ENCODE measurements around the gene SGMS1.
"Not testable (repeated sequence)": the region's sequence is repeated elsewhere in the genome, so short reads cannot be mapped to it uniquely, and the experiment has no call there.

Gene SGMS1

DNA sequence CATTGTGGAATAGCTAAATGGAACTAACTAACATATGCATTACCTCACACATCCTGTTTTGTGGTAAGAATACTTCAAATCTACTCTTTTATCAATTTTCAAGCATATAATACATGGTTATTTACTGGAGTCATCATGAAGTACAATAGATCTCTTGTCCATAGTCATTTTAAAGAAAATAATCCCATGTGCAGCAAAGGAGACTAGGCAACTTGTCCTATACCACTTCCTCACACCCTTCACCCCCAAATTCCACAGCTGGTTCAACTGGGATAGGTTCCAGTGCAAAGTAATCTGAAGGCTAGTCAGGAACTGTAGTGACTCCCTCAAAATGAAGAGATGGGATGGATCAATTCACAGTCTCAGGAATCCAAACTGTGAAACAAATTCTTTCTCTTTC, 176.1 kb downstream of the SGMS1 start:
- DNase-seq = no peak

DNA sequence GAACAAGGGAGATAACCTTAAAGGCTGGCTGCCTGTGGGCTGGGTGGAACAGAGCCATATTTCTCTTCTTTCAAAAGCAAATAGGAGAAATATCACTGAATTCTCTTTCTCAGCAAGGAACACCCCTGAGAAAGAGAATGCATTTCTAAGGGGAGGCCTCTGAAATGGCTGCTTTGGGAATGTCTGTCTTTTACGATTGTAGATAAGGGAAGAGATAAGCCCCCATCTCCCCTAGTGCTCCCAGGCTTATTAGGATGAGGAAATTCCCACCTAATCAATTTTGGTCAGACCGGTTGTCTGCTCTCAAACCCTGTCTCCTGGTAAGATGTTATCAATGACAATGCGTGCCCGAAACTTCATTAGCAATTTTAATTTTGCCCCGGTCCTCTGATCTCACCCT, 178.0 kb downstream of the SGMS1 start:
- not testable (repeated sequence) for DNase-seq

DNA sequence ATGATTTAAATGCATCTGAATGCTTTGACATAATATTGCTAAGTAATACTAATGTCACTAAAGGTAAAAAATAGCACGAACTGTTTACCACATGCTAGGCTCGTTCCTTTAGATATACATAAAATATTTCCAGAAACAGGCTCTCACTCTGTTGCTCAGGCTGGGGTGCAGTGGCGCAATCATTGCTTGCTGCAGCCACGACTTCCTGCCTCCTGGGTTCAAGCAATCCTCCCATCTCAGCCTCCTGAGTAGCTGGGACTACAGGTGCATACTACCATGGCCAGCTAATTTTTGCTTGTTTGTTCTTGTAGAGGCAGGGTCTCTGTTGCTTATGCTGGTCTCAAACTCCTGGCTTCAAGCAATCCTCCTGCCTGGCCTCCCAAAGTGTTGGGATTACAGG, 183.3 kb downstream of the SGMS1 start:
- no peak for DNase-seq

DNA sequence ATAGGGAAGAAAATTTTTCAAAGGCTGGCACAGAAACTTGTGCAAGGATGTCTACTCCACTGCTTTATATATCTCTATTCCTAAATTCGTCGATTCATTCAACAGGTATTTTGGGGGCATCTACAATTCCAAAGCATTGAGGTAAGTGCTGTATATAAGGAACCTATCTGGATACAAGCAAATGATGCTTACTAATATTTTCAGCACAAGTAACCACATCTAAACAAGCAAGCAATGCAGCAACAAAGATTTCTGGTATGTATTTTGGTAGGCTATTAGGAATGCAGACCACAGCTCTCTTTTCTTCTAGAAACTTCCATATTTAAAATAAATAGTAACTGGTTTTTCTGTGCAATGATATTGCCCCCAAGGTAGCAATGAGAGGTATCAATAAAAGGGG, 183.9 kb downstream of the SGMS1 start:
- no peak for DNase-seq

DNA sequence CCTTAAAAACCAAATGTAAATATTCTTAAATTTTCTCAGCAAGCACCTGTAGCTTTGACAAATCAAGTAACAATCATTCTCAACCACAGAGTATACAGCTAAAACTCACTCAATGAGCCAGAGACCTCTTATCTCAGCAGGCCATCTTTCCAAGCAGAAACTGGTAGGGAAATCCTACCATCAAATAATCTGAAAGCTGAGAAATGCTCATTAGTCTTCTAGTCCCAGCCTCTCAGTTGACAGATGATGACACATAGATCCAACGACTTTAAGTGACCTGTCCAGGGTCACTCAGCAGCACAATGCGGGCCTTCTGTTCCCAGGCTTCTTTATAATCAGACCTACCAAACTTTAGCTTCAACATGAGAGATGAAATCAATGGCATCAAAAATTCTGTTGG, 184.6 kb downstream of the SGMS1 start:
- DNase-seq = no peak

DNA sequence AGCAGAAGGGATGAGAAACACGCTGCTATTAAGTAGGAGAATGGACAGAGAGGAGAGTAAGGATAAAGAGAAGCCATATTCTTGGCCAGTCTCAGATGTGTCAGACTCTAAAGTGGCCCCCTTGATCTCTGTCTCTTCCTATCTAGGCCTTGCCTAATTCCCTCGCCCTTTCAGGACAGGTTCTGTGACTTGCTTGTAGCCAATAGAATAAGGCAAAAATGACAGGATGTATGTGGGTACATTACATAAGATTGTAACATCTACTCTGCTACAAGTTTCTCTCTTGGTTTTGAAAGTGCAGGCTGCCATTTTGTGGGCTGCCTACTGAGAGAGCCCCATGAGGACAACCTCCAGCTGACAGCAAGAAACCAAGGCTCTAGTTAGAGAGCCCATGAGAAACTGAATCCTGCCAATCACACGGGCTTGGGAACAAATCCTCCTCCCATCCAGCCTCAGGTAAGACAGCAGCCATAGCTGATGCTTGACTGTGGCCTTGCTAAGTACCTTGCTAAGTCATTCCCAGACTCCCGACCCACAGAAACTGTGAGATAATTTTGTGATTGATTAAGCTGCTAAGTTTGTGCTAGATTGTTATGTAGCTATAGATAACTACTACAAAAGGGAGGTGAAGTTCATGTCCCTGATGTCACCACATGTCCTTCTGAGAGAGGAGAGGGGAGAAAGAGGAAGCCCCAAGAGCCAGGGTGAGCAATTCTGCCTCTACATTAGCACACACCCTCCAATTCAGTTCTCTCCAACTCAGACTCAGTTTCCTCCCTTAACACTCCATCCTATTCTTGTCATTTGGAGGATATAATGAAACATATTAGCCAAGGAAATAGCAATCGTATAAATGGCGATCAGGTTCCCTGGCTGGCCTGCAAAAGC, 185.5 kb downstream of the SGMS1 start:
- no peak for DNase-seq

DNA sequence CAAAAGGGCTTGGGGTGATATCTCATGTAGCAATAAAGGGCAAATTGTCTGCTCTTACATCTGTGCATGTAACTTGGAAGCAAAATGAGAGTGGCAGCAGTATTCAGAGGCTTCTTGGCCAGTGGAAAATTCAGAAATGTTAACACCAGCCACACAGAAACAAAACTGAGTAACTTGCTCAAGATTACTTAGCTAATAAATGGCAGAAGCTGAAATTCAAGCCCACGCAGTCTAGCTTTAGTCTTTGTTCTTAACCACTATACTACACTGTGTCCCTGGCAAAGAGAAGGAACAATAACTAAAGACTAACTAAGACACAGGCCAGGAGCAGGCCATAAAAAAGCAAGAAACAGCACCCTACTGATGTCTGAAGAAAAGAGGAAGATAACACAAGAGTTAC, 186.5 kb downstream of the SGMS1 start:
- DNase-seq = no peak

DNA sequence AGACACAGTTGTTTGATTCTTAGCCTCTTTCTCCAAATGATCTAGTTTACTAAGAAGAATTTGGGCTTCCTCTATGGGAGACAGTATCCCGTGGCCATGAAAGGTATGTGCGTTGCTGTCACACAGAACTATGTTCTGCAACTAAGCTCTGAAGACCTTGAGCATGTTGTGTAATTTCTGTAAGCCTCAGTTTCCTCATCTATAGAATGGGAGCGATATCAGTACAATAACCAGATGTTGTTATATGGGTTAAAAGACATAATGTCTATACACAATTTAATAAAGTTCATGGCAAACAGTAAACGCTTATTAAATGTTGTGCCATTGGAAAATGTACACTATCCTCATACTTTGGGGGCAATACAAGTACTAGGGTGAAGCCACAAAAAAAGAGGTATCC, 187.0 kb downstream of the SGMS1 start:
- no peak for DNase-seq

DNA sequence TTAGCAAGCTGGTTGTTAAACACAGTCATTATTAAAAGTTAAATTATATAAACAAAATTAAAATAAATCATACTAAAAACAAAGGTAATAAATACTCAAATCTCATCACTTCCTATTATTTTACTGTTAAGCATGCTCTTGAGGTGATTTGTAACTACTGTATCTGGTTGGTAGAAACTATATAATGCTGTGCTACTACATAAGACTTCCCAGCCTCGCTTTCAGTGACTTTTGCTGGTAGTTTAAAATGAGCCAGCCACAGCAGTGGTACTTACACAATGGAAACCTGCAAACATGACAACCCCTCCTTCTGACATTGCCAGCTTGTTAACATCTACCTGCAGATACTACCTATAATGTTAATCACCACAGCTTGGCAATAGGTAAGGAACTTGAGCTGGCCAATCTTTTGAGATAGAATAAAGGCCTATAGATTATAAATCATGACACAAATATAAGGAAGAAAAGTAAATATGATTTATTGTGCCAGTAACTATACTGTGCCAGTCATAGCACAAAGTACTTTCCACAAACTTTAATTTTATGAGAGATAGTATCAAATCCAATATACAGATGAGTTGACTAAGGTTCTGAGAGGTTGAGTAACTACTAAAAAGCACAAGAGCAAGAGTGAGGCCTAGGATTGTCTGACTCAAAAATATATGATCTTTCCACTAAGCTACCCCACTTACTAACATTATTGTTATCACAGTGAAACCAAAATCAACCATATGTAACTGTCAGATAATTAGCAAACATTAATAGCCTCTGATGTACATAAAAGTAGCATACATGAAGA, 191.3 kb downstream of the SGMS1 start:
- no peak for DNase-seq

DNA sequence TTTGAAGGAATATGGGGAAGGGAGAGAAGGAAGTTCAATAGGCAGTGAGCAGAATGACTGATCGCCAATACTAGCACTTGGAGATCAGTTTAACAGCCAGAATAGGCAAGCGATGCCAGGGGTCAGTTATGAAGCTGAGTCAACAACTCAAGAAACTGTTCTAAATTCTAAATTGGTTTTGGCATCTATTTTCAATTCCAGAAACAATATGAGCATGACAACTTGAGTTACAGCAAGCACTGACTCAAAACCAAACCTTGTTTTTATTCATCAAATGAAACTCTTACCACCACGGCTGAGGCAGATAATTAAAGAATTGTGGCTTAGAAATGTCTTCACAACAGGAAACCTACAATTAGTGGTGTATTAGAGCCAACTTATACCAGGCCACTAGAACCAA, 192.0 kb downstream of the SGMS1 start:
- DNase-seq = no peak

DNA sequence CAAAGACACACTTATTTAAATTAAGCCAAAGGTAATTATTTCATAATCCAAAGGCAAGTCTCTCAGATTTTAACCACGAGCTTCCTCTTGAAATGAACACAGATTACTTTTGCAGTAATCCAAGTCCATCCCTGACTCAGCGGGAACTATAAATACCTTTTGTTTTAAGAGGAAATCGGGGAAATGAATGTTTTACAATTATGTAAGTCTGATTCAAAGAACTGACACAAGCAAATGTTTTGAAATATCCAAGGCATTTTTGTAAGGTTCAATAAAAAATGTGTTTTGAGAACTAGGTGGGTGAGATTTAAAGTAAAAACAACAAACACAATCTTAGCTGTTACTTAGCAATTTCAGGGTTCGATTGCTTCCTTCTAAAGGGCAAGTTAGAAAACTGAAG, 192.6 kb downstream of the SGMS1 start:
- DNase-seq = no peak

DNA sequence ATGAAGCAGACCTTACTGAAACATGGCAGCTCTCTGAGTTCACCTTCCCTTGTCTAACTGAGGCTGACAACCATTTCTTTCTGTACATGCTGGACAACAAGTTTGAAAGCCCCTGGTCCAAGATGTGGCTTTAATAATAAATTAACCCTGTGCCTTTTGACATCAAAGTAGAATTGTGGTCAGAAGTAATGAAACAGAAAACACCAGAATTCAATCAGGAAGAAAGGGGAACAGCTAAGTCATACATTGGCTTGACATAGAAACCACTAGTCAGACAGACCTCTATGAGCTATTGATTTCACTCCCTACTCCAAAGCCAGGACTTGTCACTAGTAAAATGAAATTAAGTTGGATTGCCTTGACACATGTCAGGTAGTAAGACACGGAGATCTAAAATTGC, 197.3 kb downstream of the SGMS1 start:
- DNase-seq = no peak

DNA sequence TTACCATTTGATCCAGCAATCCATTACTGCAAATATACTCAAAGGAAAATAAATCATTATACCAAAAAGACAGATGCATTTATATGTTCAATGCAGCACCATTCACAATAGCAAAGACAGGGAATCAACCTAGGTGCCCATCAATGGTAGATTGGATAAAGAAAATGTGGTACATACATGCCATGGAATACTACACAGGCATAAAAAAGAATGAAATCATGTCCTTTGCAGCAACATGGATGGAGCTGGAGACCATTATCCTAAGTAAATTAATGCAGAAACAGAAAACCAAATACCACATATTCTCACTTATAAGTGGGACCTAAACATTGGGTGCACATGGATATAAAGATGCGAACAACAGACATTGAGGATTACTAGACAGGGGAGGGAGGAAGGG, 198.5 kb downstream of the SGMS1 start:
- not testable (repeated sequence) for DNase-seq

DNA sequence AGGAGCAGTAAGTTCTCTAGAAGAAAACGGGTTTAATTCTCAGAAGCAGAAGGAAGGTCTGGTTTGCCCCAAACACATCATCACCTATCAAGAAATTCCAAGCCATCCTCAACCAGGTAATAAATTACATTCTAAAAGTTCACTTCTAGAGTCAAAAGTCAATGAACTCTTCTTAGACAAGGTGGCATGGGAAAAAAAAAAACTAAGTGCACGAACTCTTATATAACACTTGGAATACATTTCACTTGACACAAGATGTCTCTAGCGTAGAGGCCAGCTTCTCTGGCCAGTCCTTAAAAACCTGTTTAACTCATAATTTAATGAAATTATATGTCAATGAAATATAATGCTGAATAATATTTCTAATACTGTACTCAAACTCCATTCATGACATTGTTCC, 200.3 kb downstream of the SGMS1 start:
- DNase-seq = no peak

DNA sequence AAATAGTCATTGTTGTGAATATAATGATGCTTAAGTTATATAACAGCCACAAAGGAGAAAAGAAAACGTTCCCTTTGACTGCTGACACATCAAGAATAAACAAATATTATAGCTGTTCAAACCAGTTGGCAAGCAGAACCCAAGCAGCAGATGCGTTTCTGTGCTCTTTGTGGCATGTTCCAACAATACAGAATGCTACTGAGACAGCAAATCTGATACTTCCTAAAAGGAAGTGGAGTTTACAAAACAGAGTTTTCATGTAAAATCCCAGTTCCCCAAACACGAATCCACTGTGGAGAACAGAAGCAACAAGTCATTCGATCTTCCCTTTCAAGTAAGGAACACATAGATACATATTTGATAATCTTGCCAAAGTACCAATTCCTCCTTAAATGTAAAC, 201.5 kb downstream of the SGMS1 start:
- DNase-seq = no peak

DNA sequence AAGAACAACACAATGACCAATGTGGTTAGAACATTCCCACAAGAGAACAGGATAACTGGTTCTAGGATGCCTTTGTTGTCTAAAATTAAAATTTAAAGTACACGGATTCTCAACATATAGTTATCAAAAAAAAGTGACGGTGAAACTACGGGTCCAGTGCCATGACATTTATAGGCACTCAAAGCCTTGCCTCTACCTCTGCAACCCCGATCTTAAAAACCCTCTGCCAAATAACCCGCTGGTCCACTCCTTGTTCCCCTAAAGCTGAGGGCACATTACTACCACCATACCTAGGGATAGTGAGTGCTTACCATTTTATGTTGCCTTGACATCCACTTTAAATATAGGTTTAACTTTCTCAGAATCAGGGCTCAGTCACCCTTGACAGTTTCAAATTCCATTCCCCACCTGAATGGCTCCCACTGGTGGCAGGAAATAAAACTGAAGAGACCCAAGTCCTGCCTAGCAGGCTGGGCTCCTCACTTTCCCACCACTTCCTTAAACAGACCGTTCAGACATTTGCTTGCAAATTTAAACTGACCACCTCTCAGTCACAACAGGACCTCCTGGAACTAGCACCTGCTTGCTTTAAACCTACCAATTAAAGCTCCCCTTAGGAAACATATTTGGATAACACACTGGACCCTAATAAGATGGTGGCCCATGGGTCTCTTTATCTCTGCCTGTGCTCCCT, 202.6 kb downstream of the SGMS1 start:
- DNase-seq = no peak

DNA sequence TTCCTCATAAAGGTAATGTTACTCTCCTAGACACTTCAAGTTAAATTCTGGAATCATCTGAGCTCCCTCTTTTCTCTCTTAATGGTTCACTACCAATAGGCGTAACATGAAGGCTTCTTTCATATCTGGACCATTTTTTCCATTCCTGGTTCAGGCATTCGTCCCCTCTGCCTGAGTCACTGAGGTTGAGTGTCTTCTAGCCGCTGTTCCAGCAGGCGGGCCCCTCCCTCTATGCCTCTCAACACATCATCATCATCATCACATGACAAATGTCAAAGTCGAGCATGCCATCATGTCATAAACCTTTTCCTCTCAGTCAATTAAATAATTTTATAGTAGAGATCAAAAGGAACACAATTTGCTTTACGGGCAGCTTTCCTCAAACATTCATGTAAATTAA, 203.6 kb downstream of the SGMS1 start:
- no peak for DNase-seq

DNA sequence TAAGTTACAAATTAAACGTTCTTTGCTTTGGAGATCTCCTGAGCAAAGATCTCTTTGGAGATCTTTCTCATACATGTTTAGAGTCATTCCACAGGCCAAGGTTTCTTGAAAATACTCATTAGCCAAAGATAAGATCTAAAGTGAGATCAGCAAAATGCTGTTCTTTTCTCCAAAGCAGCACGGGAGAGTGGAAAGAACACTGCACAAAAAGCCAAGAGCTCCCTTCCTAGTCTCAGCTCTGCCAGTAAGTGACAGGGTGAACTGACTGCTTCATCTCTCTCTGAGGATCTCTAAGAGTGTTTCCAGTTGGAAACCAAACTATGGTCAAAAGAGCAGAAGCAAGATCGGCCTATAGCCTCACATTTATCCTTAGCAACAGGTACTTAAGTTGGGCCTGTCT, 204.0 kb downstream of the SGMS1 start:
- no peak for DNase-seq

DNA sequence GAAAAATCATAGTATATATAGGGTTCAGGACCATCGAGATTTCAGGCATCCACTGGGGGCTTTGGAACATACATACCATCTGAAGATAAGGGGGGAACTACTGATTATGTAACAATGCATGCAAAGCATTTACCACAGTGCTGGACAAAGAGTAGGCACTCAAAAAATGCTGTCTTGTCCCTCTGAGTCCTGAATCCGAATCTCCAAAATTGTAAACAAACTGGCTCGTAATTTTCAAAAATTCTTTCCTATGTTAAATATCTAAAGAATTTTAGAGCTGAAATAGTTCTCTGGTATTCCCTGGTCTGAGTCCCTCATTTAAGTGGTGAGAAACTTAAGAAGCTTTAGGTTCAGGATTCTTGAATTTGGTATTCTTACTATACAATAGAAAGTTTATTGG, 204.7 kb downstream of the SGMS1 start:
- no peak for DNase-seq

DNA sequence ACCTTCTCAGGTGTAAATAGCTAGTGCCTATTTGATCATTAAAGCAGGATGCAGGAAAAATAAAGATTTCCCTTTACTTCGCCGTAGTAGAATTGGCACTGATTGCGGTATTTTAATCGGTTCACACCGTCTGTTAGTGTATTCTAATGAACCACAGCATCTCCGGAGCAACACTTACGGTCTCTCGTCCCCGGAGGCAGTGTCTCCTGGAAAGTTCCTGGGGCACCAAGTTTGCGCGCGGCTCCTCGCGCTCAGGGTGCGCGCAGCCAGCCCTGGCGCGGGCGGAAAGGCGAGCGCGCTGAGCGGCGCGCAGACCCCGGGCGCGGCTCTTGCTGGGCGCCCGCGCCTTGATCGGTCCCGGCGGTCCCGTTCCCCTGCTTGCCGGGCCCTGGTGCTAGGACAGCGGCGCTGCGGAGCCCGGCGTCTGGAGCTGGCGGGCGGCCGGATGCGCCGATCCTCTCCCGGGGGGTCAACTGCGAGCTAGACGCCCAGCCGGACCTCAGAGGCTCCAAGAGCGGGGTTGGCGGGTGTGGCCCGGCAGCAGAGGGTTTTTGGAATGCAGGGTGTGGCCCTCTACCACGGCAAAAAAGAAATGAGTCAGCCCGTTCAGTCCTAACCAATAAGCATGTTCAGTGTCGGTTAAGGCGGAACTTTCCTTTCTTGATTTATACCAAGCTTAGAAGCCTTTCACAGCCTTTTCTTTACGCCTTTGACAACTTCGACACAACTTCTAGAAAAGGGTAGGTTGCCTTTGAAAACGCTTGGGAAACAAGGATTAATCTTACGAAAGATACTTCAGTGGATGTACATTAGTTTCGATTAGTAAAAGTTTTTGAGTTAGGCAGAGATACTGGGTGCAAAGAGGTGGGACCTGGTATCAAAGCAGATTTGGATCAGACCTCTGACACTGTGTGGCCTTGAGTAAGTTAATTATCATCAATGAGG, 205.6 kb downstream of the SGMS1 start:
- no peak for DNase-seq

DNA sequence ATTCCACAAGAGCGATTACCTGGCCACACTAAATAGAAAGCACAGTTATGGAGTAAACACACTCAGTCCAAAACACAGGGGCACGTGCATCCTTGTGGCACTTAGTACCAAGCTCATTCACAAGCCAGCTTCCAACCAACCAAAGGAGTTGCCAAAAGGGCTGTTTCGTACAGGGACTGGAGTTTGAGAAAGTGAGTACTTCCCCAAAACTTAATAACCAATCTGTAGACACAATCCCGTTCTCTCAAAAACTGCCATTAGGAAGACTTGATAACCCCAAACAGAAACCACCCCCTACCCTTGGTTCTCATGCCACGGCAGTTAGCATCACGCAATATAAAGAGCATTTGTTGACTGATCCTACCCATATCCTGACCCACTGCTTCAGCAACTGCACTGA, 206.3 kb downstream of the SGMS1 start:
- DNase-seq = no peak

DNA sequence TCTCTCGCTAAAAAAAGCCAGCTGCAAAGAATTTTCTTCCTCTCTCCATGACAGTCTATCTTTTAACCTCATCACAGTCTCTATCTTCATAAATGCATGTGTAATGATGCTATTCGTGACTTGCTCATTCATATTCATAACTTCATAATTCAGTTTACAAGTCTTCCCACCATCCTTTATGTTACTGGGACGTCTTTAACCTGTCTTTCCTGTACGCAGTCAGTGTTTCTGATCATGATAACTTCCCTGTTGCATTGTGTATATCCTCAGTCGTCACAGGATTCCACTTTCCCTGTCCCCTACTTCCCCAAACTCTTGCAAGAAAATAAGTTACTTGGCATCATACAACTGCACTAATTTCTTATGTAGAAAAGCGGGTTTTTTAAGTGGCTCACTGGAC, 206.9 kb downstream of the SGMS1 start:
- DNase-seq = no peak

Measured in NCI-H1092 treated with DMSO at 0.1 percent for 48 hours (cell line).